Measurements from ENCODE around the gene PLCB4. TPM values are rescaled to one million over a fixed set of nuclear protein-coding genes. Genes with fewer than 3 reads are reported as not detected.

Gene PLCB4
- total RNA-seq, 1 donor from 2014 or later = 5.3 TPM

DNA sequence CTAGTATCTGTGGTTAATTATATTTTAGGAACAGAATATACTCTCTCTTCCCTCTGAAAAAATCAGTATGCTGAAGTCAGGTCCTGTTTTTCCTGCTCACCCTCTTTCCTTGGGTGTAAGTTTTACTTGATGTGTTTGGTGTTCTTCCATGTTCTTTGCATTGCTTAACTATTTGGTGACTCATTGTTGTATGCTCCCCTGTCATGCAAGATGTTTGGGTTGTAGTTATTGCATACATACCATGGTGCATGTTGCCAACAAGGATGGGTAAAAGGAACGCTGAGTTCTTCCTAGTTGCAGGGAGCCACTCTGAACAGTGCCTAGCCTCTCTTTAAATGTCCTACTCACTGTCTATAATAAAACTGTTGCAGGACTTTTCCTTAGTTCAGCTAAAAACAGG lies 237.6 kb downstream of the PLCB4 start:
- DNase-seq (ENCODE audit: low spot score) = no peak

DNA sequence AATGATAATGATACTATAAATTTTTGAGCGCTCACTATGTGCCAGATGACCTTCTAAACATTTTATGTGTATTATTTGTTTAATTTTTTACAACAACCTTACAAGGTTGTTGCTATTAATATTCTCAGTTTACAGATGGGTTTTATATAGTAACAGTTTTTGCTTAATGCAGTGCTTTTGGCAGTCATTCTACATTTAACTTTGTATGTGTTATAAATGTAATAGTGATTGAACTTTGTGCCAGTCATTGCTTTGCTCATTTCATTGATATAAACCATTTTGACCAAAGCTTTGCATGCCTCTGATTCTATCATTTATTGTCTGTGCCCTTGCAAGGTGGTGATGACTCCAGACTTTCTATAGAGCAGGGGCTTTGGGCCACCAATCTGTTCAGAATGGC lies 239.2 kb downstream of the PLCB4 start:
- DNase-seq (ENCODE audit: low spot score) = no peak

DNA sequence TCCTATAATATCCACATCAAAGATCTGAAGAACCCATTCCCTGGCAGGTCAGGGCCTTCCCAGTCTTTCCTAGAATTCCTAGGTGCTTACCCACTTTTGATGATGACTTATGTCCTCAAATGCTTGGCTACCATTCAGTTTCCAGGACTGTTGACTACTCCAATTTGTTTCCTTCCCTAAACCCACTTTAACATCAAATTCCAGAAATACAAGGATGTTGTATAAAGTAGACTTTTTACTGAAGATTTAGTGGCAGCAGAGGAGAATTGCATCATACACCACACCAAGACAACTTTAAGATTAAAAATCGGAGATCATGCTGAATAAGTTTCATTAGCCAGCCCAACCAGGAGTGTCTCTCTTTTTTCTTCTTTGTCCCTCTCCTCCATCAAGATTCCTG lies 242.2 kb downstream of the PLCB4 start:
- no peak for DNase-seq (ENCODE audit: low spot score)

DNA sequence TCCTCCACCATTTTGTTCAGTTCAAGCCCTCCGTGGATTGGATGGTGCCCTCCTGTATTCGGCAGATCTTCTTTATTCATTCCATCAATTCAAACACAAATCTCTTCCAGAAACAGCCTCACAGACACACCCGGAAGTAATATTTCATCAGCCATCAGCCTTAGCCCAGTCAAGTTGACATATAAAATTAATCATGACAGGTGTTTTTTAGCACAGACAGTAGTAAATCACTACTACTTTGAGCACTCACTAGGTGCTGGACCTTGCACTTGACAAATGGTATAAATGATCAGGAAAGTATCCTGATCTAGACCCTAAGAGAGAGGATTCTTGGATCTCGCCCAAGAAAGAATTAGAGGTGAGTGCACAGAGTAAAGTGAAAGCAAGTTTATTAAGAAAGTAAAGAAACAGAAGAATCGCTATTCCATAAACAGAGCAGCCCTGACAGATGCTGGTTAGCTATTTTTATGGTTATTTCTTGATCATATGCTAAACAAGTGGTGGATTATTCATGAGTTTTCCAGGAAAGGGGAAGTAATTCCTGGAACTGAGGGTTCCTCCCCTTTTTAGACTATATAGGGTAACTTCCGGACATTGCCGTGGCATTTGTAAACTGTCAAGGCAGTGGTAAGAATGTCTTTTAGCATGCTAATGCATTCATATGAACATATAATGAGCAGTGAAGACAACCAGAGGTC lies 250.9 kb downstream of the PLCB4 start:
- DNase-seq (ENCODE audit: low spot score) = no peak

DNA sequence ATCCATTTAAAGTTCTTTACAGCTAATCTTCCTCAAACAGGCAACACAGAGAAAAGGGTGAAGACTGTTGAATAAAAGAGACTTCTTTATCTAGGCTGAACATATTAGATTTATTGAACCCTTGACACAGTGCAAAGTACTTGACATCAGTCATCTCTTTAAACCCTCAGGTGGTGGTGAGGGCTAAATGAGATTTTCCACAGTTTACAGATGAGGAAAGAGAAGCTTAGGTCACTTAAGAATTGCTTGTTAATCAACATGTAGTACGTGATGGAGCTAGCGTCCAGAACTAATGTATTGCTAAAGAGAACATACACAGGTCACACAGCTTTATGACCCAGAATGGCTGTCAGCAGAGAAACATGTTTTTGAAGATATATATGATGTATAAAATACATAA lies 252.1 kb downstream of the PLCB4 start:
- DNase-seq (ENCODE audit: low spot score) = no peak

DNA sequence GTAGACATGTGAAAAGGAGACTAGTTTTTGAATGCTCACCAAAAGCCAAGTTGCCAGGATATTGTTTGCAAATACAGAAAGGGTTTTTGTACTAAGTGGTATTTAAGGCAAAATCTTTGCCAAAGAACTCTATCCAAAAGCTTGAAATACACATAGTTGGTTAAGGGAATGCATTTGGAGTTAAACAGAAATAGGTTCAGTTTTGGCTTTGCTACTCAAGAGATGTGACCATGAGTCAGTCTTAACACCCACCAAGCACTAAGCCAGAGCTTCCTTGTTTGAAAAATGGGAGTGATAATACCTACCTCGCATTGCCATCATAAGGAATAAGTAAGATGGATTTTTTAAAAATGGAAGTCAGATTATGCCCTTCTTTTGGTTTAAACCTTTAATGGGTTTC lies 253.8 kb downstream of the PLCB4 start:
- no peak for DNase-seq (ENCODE audit: low spot score)

DNA sequence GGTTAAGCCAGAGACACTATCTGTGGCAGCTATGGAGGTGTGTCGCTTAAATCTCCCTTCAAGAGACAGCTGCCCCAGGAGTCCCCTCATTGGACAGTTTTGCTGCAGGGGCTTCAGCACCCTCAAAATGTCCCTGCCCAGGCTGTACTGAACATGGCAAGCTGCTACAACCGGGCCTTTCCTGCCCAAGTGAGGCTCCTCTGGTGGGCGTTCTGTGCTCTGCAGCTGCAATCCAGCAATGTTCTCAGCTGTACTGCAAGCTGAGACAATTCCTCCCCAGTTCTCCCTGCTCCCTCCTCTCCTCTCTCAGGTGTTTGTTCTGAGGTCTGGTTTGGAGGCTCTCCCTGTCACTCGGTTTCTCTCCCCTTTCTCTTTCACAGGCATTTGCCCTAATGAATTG lies 254.7 kb downstream of the PLCB4 start:
- DNase-seq (ENCODE audit: low spot score) = no peak

DNA sequence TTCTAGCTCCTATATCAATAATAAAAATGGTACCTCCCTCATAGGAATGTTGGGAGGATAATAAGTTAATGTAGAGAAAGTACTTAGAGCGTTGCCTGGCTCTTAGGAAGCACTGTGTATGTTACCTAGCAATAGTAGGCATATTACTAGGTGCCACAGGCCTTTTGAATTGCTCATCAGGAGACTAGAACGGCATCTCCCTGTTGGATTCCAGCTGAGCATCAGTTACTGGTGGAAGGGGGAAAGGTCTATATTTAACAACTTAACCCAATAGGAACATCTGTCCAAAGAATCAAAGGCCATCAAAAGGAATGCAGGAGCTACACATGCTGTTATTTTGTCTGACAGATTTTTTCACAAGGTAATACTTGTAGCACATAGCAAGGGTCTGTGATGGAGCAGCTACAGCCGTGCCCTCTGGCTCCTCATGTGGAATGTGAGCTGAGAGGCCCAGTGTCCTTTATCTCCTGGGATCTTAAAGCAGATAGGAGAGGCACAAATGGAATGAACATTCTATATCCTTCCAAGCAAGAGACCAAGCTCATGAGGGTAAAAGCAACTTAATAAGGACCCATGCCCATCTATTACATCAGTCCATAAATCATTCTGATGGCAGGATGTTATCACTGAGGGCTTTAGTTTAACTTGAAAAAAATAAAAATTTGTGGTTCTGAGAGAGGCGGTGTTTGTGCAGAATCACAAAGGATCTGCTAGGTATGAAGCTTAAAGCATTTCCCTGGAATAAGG lies 260.6 kb downstream of the PLCB4 start:
- DNase-seq (ENCODE audit: low spot score) = no peak

DNA sequence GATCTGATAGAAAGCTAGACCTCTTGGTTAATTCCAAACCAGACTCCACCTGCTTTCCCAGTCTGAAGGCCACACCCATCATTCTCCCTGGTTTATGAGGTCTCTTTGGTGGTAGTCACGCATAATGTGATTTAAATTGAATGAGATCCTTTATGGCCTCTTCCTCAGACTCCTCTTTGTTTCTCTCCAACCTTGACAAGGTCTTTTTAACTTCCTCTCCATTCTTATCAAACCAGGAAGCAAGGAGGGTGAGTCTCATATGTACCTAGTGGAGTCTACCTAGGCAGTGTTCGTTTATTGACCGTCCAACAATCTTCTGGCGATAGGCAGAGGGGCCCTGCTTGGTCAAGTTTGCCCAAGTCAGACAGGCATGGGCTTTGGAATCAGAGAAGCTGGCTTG lies 261.3 kb downstream of the PLCB4 start:
- no peak for DNase-seq (ENCODE audit: low spot score)

DNA sequence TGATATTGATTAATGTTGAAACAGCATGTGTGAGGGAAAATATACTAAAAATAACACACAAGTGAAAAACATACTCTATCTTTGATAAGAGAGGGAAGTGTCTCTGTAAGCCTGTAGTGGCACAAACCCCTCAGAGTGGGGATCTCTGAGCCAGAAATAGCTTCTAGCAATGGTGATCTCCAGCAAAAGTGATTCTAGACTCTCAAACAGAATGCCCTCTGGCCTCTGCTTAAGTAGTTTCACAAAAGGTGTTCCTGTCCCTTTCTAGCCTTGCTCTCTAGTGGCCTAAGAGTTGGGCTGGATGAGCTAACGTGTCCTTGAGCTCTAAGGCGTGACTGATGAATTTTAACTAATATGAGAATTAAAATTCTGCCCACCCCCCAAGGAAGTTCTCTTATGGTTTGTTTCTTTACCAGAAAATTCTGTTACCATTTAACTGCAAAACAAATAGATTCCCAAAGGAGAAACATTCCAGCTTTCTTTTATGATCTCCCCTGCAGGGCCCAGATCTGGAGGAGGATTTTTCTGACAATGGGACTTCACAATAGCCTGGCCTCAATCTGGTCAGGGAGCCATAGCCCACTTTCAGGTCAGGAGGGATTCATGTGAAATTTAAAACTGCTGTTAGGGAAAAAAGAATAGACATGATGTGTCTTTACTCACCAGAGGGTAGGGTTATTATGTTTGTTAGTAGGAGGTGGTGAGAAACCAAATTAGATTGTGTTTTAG lies 263.0 kb downstream of the PLCB4 start:
- DNase-seq (ENCODE audit: low spot score) = no peak

DNA sequence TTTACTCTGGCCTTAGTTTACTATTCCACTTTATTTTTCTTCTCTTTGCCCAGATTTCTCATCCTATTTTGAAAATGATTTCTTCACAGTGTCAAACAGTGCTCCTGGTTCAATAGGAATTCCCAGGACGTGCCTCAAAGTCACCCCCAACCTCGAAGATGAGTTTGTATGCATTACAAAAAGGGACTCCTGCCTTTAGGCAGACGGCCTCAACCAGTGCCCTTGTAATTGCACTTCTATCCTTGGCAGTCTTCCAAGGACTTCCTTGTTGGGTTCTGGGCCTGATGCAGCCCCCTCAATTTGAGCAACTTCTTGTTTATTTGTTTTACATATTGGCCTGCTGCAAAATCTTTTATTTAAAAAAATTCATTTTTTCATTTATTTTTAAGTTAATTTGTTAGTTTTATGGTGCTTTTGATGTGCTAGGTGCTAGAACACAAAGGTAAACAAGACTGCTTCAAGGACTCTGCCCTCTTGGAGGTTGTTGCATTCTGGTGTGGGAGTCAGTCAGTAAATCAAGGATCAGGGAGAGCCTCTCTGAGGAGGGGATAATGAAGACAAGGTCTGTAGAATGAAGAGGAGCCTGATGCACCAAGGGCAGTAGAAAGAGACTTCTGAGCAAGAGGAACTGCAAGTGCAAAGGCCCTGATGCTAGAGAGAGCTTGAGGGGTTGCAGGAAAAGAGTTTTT lies 264.0 kb downstream of the PLCB4 start:
- no peak for DNase-seq (ENCODE audit: low spot score)

DNA sequence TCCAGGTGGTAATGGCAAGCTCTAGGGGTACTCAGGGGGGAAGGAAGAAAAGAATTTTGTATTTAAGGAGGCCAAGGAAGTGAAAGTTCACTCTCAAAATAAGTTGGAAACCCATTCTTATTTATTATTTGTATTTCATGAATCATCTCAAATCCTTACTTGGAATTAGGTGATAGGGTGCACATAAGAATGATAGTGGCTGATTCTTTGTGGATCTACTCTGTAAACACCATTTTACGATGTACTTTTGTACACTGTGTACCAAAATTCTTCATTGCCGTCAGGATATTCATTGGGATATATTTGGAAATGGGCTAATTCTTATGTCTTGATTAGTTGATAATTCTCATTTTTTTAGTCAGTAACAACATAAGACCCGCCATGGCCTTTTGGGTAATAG lies 266.0 kb downstream of the PLCB4 start:
- DNase-seq (ENCODE audit: low spot score) = no peak

DNA sequence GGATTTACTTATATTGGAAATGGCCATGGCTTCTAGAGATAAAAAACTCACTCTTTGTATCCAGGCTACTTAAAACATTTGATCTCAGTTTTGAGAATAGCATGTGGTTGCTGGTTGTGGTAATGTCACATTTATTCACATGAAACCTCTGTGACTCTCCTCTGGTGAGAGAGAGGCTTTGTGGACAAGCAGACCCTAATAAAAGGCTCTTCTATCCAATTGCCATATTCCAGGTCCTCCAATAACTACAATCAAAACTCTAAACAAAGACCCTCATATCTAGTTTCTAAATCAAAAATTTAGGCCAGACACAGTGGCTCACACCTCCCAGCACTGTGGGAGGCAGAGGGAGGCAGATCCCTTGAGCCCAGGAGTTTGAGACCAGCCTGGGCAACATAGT lies 269.2 kb downstream of the PLCB4 start:
- no peak for DNase-seq (ENCODE audit: low spot score)

DNA sequence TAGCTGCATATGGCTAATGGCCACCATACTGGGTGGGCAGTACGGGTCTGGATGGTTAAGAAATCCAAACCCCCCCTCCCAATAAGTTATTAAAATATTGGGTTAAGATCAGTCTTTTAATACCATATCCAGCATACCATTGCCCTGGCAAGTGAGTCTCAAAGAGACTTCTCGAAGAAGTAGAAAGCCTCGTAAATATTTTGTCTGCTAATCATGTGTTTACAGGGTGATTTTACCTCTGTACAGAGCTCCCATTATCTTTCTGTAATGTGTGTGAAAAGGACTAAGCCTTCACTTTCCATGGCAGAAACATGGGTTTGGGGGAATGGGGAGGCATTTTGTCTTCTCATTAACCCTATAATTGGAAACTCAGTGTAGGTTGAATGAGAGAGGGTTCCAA lies 270.8 kb downstream of the PLCB4 start:
- no peak for DNase-seq (ENCODE audit: low spot score)

DNA sequence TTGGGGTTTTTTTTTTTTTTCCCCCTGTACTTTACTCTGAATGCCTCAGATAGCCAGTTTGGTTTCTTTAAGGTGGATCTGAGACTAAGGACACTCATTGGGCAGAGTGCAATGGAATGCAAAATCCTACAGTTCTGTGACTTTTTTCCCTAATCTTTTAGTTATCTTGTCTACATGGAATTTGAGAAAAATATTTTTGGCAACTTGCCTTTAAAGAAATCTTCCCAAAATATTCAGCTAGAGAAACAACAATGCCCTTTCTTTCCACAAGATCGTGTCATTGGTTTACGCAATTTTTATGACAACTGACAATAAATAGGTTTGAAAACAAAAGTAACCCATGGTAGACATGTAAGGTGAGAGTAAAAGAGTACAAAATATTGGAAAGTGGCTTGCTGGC lies 273.8 kb downstream of the PLCB4 start:
- no peak for DNase-seq (ENCODE audit: low spot score)

DNA sequence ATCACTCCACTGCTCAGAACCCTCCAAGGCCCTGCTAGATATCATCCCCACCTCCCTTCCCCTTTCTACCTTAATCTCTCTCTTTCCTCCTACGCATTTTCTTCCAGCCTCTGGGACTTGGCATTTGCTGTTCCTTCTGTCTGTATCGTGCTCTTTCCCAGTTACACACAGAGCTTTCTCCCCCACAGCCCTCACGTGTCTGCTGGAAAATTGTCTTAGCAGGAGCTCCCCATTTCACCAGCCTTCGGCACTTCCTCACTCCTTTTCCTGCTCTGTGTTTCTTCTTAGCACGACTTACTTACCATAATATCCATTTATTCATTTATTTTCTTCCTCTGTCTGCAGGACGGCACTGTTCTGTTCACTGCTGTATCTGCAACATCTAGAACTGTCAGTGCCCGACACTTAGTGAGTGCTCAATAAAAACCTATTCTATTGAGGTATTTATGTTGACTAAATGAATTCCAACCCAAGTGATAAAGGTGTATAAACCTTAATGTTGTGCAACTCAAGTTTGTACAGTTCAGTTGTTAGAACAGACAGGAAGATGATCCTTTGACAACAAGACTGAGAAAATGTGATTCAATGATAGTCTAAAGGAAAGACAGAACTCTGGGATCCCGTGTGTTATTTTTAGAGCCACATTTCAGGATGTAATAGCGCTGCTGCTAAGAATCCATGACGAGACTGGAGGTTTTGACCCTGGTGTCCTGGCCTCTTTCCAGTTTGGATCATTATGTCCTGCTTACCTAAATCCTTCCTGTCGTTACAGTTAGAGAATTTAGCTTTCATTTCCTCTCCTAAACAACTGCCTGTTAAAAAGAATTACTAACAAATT lies 275.4 kb downstream of the PLCB4 start:
- DNase-seq (ENCODE audit: low spot score) = no peak

DNA sequence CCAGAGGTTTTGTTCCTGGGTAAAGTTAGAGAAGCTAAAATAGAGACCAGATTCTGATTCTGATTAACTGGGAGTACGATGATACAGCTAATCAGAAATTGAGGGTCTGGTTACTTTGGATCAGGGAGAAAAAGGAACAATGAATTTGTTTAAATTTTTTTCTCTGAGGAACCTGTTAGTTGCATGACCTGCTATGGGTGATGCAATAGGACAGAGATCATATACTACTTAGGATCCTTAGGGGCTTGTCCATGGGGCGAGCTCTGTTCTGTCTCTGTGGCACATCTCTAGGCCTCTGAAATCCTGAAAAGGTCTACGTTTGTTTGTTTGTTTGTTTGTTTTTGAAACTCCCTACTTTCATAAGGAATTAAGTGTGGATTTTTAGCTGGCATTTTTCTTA lies 279.4 kb downstream of the PLCB4 start:
- no peak for DNase-seq (ENCODE audit: low spot score)

DNA sequence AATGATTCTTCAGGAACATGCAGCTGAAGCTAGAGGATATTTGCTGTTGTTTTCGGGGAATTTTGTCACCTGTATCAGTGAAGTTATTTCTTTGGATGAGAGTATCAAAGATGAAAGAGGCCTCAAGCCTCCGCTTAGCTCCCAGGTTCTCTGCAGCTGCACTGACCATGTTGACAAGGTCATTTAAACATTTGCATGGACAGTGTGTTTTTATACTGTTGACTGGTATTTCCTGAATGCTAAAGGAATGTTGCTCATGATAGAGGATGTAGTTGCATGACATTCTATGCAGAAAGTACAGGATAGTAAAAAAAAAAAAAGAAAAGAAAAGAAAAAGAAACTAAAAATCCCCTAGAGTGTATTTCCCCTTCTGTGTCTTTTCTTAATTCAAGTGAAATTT lies 279.9 kb downstream of the PLCB4 start:
- DNase-seq (ENCODE audit: low spot score) = no peak

DNA sequence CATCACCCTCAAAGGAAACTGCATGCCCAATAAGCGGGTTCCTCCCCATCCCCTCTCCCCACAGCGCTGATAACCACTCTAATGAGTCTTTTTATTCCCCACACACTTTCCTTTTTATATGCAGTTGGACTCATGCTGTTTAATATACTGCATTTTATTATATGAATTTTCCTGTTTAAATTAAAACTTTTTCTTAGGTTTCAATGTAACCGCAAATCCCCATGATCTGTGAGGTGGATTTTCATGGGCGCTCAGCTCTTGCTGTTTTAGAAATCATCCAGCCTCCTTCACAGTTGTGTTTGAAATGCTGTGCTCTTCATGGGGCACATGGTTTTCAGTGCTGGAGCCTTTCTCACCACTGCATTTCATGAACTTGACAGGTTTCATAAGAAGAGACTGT lies 280.4 kb downstream of the PLCB4 start:
- DNase-seq (ENCODE audit: low spot score) = no peak

DNA sequence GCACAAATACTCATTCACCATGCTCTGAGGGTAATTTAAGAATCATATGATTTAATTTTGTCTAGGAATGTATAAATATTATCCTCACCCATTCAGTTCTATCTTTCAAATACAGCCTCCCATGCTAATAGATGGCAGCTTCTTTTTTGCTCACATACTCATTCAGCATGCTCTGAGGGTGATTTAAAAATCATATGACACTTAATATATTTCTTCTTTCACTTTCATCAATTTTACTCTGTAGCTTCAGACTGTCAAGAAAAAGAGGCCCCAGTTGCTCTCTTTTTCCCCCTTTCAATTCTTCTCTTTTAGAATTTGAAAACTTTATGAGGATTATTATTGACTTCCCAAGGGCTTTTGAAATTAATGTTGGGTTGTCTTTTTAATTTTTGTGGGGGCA lies 283.9 kb downstream of the PLCB4 start:
- no peak for DNase-seq (ENCODE audit: low spot score)
